MM.1S (cell line): ENCODE measurements around the gene LEMD2.

Source experiments
- DNase-seq: peaks from one replicate; pipeline ENCODE4 v3.0.0-alpha.2; 2015
- H2AFZ ChIP-seq: fragments of 300-600 bp; sonication (generic); 2 replicates; pipeline ENCODE4 v1.6.0; 2016; ENCODE audit warnings: antibody characterized with exemption, low read length
- H3F3A ChIP-seq: fragments of 300-600 bp; sonication (generic); 2 replicates; pipeline ENCODE4 v1.6.1; 2016; ENCODE audit warnings: mild to moderate bottlenecking, antibody characterized with exemption, low read length, moderate library complexity, mixed read lengths; ENCODE audit not compliant: insufficient read depth
- H3K27ac ChIP-seq: fragments of 300-600 bp; sonication (generic); 2 replicates; pipeline ENCODE4 v1.5.1; 2016; ENCODE audit warnings: mild to moderate bottlenecking, low read length
- H3K27me3 ChIP-seq: fragments of 300-600 bp; sonication (generic); replicated peaks from 2 replicates; pipeline ENCODE4 v1.6.0; 2016; ENCODE audit warnings: low read length; ENCODE audit not compliant: insufficient read depth
- H3K36me3 ChIP-seq: fragments of 300-600 bp; sonication (generic); replicated peaks from 2 replicates; pipeline ENCODE4 v1.6.1; 2016; ENCODE audit warnings: mild to moderate bottlenecking, low read length, mixed read lengths; ENCODE audit not compliant: insufficient read depth
- H3K4me1 ChIP-seq: fragments of 300-600 bp; sonication (generic); 2 replicates; pipeline ENCODE4 v1.6.1; 2016; ENCODE audit warnings: low read length, mixed read lengths
- H3K4me2 ChIP-seq: fragments of 300-600 bp; sonication (generic); 2 replicates; pipeline ENCODE4 v1.6.0; 2016; ENCODE audit warnings: low read depth, low read length
- H3K4me3 ChIP-seq: fragments of 300-600 bp; sonication (generic); 2 replicates; pipeline ENCODE4 v1.5.1; 2016; ENCODE audit warnings: low read length, mixed read lengths
- H3K79me2 ChIP-seq: fragments of 300-600 bp; sonication (generic); 2 replicates; pipeline ENCODE4 v1.6.1; 2016; ENCODE audit warnings: mixed run types, low read length, mixed read lengths
- H3K9ac ChIP-seq: fragments of 300-600 bp; sonication (generic); 2 replicates; pipeline ENCODE4 v1.6.1; 2016; ENCODE audit warnings: low read length, mixed read lengths
- H3K9me2 ChIP-seq: fragments of 300-600 bp; sonication (generic); replicated peaks from 2 replicates; pipeline ENCODE4 v1.6.1; 2016; ENCODE audit warnings: mild to moderate bottlenecking, low read length, mixed read lengths; ENCODE audit not compliant: insufficient read depth
- H3K9me3 ChIP-seq: fragments of 300-600 bp; sonication (generic); replicated peaks from 2 replicates; pipeline ENCODE4 v1.6.1; 2016; ENCODE audit warnings: mild to moderate bottlenecking, low read length, mixed read lengths; ENCODE audit not compliant: insufficient read depth
- H4K20me1 ChIP-seq: fragments of 300-600 bp; sonication (generic); 2 replicates; pipeline ENCODE4 v1.6.1; 2016; ENCODE audit warnings: mild to moderate bottlenecking, low read length, moderate library complexity, mixed read lengths; ENCODE audit not compliant: insufficient read depth
- EZH2 ChIP-seq: fragments of 300-600 bp; sonication (generic); optimal IDR thresholded peaks from 2 replicates; pipeline ENCODE3; 2017; ENCODE audit warnings: low read depth, mild to moderate bottlenecking, antibody characterized with exemption, low read length, mixed read lengths
- EZH2phosphoT487 ChIP-seq: fragments of 300-600 bp; sonication (generic); IDR thresholded peaks from 2 replicates; pipeline ENCODE4 v1.6.1; 2018; ENCODE audit warnings: antibody characterized with exemption, low read length
- TF ChIP-seq, protein P1 (sequence below): fragments of 300-600 bp; sonication (generic); IDR thresholded peaks from 2 replicates; pipeline ENCODE4 v1.5.1; 2016; ENCODE audit warnings: antibody characterized with exemption, low read length, mixed read lengths

LEMD2 gene

DNA sequence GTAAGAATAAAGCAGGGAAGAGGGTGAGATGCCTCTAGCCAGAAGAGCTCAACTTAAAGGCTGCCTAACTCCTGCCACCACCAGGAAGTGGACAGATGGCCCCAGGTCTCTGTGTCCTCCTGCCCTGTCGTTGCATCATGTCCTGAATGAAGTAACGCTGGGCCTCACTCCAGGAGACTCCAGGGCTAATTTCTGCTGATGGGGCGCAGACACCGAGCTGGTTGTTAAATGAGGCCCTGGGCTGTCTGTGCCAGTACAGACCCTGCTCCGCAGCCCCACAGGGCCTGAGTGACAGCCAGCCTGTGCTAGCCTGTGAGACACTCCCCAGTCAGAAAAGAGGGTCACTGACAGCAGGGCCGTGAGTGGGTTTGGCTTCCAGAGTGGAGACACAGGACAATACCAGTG lies 48.7 kb downstream of the LEMD2 start:
- no peaks in the 10 kb centered on the region for H3K36me3 ChIP-seq
- H3K4me2 ChIP-seq, result no peak overlapping the region
- no peaks in the 10 kb centered on the region for H3K9me3 ChIP-seq
- no peak overlapping the region for H2AFZ ChIP-seq
- H3K9me2 ChIP-seq, result no peaks in the 10 kb centered on the region
- no peak for DNase-seq
- no peaks in the 10 kb centered on the region for H3F3A ChIP-seq
- no peaks in the 10 kb centered on the region for H3K4me1 ChIP-seq
- no peak for TF ChIP-seq EZH2
- TF ChIP-seq EZH2phosphoT487, result no peak
- TF ChIP-seq, protein P1, sequence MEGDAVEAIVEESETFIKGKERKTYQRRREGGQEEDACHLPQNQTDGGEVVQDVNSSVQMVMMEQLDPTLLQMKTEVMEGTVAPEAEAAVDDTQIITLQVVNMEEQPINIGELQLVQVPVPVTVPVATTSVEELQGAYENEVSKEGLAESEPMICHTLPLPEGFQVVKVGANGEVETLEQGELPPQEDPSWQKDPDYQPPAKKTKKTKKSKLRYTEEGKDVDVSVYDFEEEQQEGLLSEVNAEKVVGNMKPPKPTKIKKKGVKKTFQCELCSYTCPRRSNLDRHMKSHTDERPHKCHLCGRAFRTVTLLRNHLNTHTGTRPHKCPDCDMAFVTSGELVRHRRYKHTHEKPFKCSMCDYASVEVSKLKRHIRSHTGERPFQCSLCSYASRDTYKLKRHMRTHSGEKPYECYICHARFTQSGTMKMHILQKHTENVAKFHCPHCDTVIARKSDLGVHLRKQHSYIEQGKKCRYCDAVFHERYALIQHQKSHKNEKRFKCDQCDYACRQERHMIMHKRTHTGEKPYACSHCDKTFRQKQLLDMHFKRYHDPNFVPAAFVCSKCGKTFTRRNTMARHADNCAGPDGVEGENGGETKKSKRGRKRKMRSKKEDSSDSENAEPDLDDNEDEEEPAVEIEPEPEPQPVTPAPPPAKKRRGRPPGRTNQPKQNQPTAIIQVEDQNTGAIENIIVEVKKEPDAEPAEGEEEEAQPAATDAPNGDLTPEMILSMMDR, result no peak
- H4K20me1 ChIP-seq, result no peaks in the 10 kb centered on the region
- no peak overlapping the region for H3K9ac ChIP-seq
- H3K27ac ChIP-seq, result no peak overlapping the region
- H3K79me2 ChIP-seq, result no peaks in the 10 kb centered on the region
- H3K4me3 ChIP-seq, result no peak overlapping the region
- H3K27me3 ChIP-seq, result peaks cover 21% of the 10 kb centered on the region

DNA sequence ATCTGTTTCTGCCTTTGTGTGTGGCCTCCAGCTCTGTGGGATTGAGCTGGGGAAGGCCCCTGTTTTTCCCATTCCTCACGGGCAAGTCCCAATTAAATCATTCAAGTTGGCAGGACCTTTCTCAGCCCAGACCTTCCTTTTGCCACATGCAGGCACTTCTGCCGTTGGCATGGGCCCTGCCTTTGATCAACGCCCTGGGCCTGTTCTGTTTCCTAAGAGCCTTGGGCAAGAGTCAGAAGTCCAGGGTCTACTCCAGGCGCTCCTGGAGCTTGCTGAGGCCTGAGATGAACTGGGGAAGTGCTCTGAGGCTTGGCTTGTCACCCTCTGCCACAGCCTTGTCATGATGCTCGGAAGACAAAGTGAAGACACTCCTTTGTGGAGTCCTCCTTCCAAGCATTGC lies 49.4 kb downstream of the LEMD2 start:
- DNase-seq, result no peak
- Histone ChIP-seq H3K79me2 (no peaks in the 10 kb centered on the region), H3K9me3 (no peaks in the 10 kb centered on the region), H3K27ac (no peak overlapping the region), H3K9me2 (no peaks in the 10 kb centered on the region), H2AFZ (no peak overlapping the region), H3K27me3 (peaks cover 20% of the 10 kb centered on the region), H4K20me1 (no peaks in the 10 kb centered on the region), H3K36me3 (no peaks in the 10 kb centered on the region), H3K9ac (no peak overlapping the region), H3K4me1 (no peaks in the 10 kb centered on the region), H3F3A (no peaks in the 10 kb centered on the region), H3K4me2 (no peak overlapping the region), H3K4me3 (no peak overlapping the region)
- no peak for TF ChIP-seq EZH2phosphoT487
- TF ChIP-seq, protein P1, result no peak
- no peak for TF ChIP-seq EZH2

DNA sequence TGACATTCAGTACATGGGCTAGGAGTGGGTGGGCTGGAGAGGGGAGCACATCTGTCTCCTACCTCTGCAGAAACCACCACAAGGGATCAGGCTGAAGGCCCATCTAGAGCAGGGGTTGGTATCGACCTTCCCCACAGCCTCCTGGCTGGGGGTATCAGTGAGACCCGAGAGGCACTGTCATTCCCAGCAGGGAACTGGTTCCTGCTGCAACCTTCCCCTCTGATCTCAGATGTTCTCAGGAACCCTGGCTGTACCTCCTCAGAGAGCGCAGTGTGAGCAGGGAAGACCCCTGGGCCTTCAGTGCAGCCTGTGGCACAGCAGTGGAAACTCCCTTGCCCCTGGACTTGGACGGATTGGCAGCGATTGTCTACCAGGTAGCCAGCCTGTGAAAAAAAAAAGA lies 50.1 kb downstream of the LEMD2 start:
- Histone ChIP-seq H3K36me3 (no peaks in the 10 kb centered on the region), H3K9me2 (no peaks in the 10 kb centered on the region), H3F3A (no peaks in the 10 kb centered on the region), H2AFZ (no peak overlapping the region), H3K4me3 (no peak overlapping the region), H3K27ac (no peak overlapping the region), H3K79me2 (no peaks in the 10 kb centered on the region), H3K27me3 (peaks cover 17% of the 10 kb centered on the region), H4K20me1 (no peaks in the 10 kb centered on the region), H3K9me3 (no peaks in the 10 kb centered on the region), H3K9ac (no peak overlapping the region), H3K4me1 (no peaks in the 10 kb centered on the region), H3K4me2 (no peak overlapping the region)
- DNase-seq, result no peak
- TF ChIP-seq EZH2phosphoT487, result no peak
- TF ChIP-seq, protein P1, result no peak
- TF ChIP-seq EZH2, result no peak
